GM12864 (cell line): ENCODE results near the gene OAS3.
A peak's percentile ranks its signal among the peaks of the same experiment; 100 is the strongest.

Experiments
- DNase-seq: peaks from one replicate; pipeline ENCODE4 v3.0.0-alpha.2; 2011; ENCODE audit warnings: low read depth
- H3K4me3 ChIP-seq: 2 replicates; pipeline ENCODE4 v1.5.1; 2011; ENCODE audit warnings: mild to moderate bottlenecking, low read depth, low read length, control low read depth
- CTCF ChIP-seq: IDR thresholded peaks from 2 replicates; pipeline ENCODE4 v1.5.1; 2011; ENCODE audit warnings: low read depth, mild to moderate bottlenecking, moderate library complexity, low read length, control low read depth, inconsistent platforms; ENCODE audit errors: missing control alignments

Gene OAS3

GRCh38 chr12:112936927-112937326, 1.3 kb upstream of the OAS3 start:
- no peak for DNase-seq

GRCh38 chr12:112938751-112939150, 477 bp downstream of the OAS3 start:
- H3K4me3 ChIP-seq = peak overlapping the region; percentile 73
- TF ChIP-seq CTCF = no peak
- DNase-seq = no peak

More at GRCh38 chr12:112936927-112937326, 1.3 kb upstream of the OAS3 start:
- no peak for TF ChIP-seq CTCF
- no peak overlapping the region for H3K4me3 ChIP-seq

GRCh38 chr12:112939761-112940381, 1.6 kb downstream of the OAS3 start:
- no peak for TF ChIP-seq CTCF
- no peak for DNase-seq
- H3K4me3 ChIP-seq = peak overlapping the region; percentile 73

- TF ChIP-seq CTCF = no peak
- DNase-seq = no peak
- no peak overlapping the region for H3K4me3 ChIP-seq
These were observed 3.5 kb downstream of the OAS3 start for GRCh38 chr12:112941528-112942335.

GRCh38 chr12:112942572-112942971, 4.3 kb downstream of the OAS3 start:
- no peak overlapping the region for H3K4me3 ChIP-seq
- TF ChIP-seq CTCF = no peak
- DNase-seq = no peak

- no peak overlapping the region for H3K4me3 ChIP-seq
- no peak for TF ChIP-seq CTCF
- DNase-seq = no peak
These were observed 5.9 kb downstream of the OAS3 start for GRCh38 chr12:112944024-112944690.
